ENCODE measurements around the gene WDFY1. TPM values are rescaled to one million over a fixed set of nuclear protein-coding genes. Genes with fewer than 3 reads are reported as not detected.
"Not testable (repeated sequence)": the region's sequence is repeated elsewhere in the genome, so short reads cannot be mapped to it uniquely, and the experiment has no call there.

Gene WDFY1
- total RNA-seq, 1 donor from 2014 or later: 177 TPM

DNA sequence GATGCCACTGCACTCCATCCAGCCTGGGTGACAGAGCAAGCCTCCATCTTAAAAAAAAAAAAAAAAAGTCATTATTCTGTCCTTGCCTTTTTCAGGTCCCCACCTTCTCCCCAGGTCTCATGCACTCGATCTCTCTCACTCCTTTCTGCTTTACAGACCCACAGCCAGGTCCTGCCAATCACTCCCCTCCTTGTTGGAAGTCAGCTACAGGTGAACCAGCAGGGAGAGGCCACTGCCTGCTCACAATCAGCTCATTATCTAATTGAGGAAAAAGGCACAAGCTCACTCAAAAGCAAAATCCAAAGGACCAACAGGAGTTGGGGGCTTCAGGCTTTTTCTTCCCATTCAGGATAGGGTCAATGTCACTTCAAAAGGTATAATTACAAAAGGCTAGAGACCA lies 2.0 kb downstream of the WDFY1 start:
- no peaks in the 10 kb centered on the region for H3K27me3 ChIP-seq
- TF ChIP-seq EZH2phosphoT487 (IDR thresholded peaks at IDR 0.05) (no peak), EZH2 (IDR thresholded peaks at IDR 0.05) (no peak)
- TF ChIP-seq, protein P1, sequence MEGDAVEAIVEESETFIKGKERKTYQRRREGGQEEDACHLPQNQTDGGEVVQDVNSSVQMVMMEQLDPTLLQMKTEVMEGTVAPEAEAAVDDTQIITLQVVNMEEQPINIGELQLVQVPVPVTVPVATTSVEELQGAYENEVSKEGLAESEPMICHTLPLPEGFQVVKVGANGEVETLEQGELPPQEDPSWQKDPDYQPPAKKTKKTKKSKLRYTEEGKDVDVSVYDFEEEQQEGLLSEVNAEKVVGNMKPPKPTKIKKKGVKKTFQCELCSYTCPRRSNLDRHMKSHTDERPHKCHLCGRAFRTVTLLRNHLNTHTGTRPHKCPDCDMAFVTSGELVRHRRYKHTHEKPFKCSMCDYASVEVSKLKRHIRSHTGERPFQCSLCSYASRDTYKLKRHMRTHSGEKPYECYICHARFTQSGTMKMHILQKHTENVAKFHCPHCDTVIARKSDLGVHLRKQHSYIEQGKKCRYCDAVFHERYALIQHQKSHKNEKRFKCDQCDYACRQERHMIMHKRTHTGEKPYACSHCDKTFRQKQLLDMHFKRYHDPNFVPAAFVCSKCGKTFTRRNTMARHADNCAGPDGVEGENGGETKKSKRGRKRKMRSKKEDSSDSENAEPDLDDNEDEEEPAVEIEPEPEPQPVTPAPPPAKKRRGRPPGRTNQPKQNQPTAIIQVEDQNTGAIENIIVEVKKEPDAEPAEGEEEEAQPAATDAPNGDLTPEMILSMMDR (IDR thresholded peaks at IDR 0.05): no peak

DNA sequence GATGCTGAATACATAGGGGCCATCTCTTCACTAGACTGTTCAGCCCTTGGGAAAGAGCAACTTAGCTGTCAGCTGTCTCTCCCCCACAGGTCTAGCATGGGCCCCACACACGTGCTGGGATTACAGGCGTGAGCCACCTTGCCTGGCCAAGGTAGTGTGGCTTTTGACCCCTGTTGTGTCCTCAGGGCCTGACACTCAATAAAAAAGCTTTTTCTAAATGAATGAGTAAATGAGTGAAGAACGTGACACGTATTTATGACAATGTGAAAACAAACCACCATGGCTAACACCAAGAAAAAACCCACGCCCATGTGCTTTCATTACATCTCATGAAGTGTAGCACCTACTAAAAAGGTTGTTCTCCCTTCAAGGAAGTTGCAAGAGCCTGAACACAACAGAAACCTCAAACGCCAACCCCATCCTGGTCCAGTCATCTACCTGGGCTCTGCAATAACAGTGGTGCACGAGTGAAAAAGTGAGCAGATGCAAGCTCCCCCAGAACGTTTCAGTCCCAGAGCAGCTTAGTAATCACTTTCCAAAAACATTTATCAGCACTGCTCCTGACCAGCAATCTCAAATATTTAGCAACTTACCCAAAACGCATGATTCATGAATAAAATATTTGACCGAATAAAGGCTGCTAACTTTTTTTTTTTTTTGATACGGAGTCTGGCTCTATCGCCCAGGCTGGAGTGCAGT lies 3.4 kb downstream of the WDFY1 start:
- no peak overlapping the region for H3K4me2 ChIP-seq
- H3K27me3 Mint-ChIP-seq (ENCODE audit: insufficient read depth, low read depth): peaks cover 4% of the 10 kb centered on the region
- no peak overlapping the region for H3K27ac ChIP-seq
- no peaks in the 10 kb centered on the region for H3F3A ChIP-seq (ENCODE audit: low read depth)
- peak overlapping the region; percentile 14 for H3K4me3 Mint-ChIP-seq
- no peaks in the 10 kb centered on the region for H3K27me3 ChIP-seq
- no peak overlapping the region for H3K9ac ChIP-seq
- no peaks in the 10 kb centered on the region for H3K36me3 ChIP-seq
- no peak overlapping the region for H3K4me3 ChIP-seq
- H3K9me3 Mint-ChIP-seq: no peaks in the 10 kb centered on the region
- no peak overlapping the region for H2AFZ ChIP-seq (replicated peaks)
- no peak overlapping the region for H3K27ac Mint-ChIP-seq
- DNase-seq (ENCODE audit: low spot score): no peak
- peaks cover 26% of the 10 kb centered on the region for H3K4me1 ChIP-seq
- H3K79me2 ChIP-seq (ENCODE audit: low read depth): peaks cover 82% of the 10 kb centered on the region
- no peaks in the 10 kb centered on the region for H3K9me3 ChIP-seq (ENCODE audit: low read depth)
- H4K20me1 ChIP-seq (ENCODE audit: low read depth): peaks cover 54% of the 10 kb centered on the region
- TF ChIP-seq, protein P1 (IDR thresholded peaks at IDR 0.05): no peak
- TF ChIP-seq EZH2 (IDR thresholded peaks at IDR 0.05) (no peak), EZH2phosphoT487 (IDR thresholded peaks at IDR 0.05) (no peak)
- H3K36me3 Mint-ChIP-seq: peaks cover 17% of the 10 kb centered on the region
- H3K4me1 Mint-ChIP-seq: peaks cover 21% of the 10 kb centered on the region

More for the DNA sequence above, 2.0 kb downstream of the WDFY1 start:
- no peak overlapping the region for H3K9ac ChIP-seq
- H3F3A ChIP-seq (ENCODE audit: low read depth): peaks cover 13% of the 10 kb centered on the region
- H3K4me3 ChIP-seq: peak overlapping the region; percentile 76
- H3K27ac ChIP-seq: no peak overlapping the region
- peaks cover 68% of the 10 kb centered on the region for H3K79me2 ChIP-seq (ENCODE audit: low read depth)
- Mint-ChIP-seq H3K27me3 (ENCODE audit: insufficient read depth, low read depth) (peaks cover 4% of the 10 kb centered on the region), H3K9me3 (no peaks in the 10 kb centered on the region), H3K4me3 (peak overlapping the region; percentile 97), H3K27ac (peak overlapping the region; percentile 30), H3K4me1 (peaks cover 27% of the 10 kb centered on the region), H3K36me3 (peaks cover 17% of the 10 kb centered on the region)
- H4K20me1 ChIP-seq (ENCODE audit: low read depth): peaks cover 40% of the 10 kb centered on the region
- DNase-seq (ENCODE audit: low spot score): no peak
- H3K9me3 ChIP-seq (ENCODE audit: low read depth): no peaks in the 10 kb centered on the region
- peaks cover 26% of the 10 kb centered on the region for H3K4me1 ChIP-seq
- peak overlapping the region; percentile 80 for H3K4me2 ChIP-seq
- no peaks in the 10 kb centered on the region for H3K36me3 ChIP-seq
- H2AFZ ChIP-seq (replicated peaks): no peak overlapping the region

DNA sequence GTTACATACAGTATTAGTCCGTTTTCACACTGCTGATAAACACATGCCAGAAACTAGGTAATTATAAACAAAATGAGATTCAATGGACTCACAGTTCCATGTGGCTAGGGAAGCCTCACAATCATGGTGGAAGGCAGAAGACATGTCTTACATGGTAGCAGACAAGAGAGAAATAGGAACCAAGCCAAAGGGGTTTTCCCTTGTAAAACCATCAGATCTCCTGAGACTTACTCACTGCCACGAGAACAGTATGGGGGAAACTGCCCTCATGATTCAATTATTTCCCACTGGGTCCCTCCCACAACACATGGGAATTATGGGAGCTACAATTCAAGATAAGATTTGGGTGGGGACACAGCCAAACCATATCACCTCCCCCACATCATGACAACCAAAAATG lies 5.7 kb downstream of the WDFY1 start:
- not testable (repeated sequence) for H3K4me3 ChIP-seq; H3K4me2 ChIP-seq; H3K36me3 ChIP-seq; H3F3A ChIP-seq (ENCODE audit: low read depth); H3K9me3 Mint-ChIP-seq; DNase-seq (ENCODE audit: low spot score); H3K27ac ChIP-seq; H3K4me3 Mint-ChIP-seq; H3K27ac Mint-ChIP-seq; H3K27me3 ChIP-seq; H3K9me3 ChIP-seq (ENCODE audit: low read depth); H3K9ac ChIP-seq; H3K27me3 Mint-ChIP-seq (ENCODE audit: insufficient read depth, low read depth); H2AFZ ChIP-seq (replicated peaks)
- H3K4me1 Mint-ChIP-seq: peaks cover 28% of the 10 kb centered on the region
- Histone ChIP-seq H4K20me1 (ENCODE audit: low read depth) (peaks cover 76% of the 10 kb centered on the region), H3K79me2 (ENCODE audit: low read depth) (peaks cover 98% of the 10 kb centered on the region), H3K4me1 (peaks cover 35% of the 10 kb centered on the region)
- H3K36me3 Mint-ChIP-seq: peaks cover 17% of the 10 kb centered on the region

DNA sequence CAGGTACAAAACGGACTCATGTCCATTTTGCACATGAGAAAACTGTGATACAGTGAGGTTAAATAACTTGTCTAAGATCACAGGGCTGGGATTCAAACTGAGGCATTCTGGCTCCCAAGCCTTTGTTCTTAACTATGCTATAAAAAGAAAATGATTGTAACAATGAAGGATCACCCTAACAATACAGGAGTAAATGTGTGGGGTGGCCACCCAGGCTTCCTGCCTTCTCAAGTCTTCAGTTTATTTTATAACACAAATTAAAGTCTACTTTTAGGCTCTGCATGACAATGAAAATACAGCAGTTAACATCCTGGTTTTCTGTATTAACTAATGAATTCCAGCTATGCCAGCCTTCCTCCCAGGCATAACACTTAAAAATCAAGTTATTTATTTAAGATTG lies 7.6 kb downstream of the WDFY1 start:
- no peaks in the 10 kb centered on the region for H3K36me3 ChIP-seq
- peaks cover 13% of the 10 kb centered on the region for H3K36me3 Mint-ChIP-seq
- H3K27ac Mint-ChIP-seq: no peak overlapping the region
- no peaks in the 10 kb centered on the region for H3K9me3 Mint-ChIP-seq
- peaks cover 35% of the 10 kb centered on the region for H3K4me1 ChIP-seq
- peaks cover 75% of the 10 kb centered on the region for H4K20me1 ChIP-seq (ENCODE audit: low read depth)
- H3K4me2 ChIP-seq: peak overlapping the region; percentile 36
- no peaks in the 10 kb centered on the region for H3K27me3 ChIP-seq
- peaks cover 98% of the 10 kb centered on the region for H3K79me2 ChIP-seq (ENCODE audit: low read depth)
- H3K4me3 Mint-ChIP-seq: no peak overlapping the region
- no peaks in the 10 kb centered on the region for H3K27me3 Mint-ChIP-seq (ENCODE audit: insufficient read depth, low read depth)
- no peak overlapping the region for H2AFZ ChIP-seq (replicated peaks)
- no peak overlapping the region for H3K27ac ChIP-seq
- no peaks in the 10 kb centered on the region for H3F3A ChIP-seq (ENCODE audit: low read depth)
- DNase-seq (ENCODE audit: low spot score): no peak
- H3K4me3 ChIP-seq: no peak overlapping the region
- H3K9me3 ChIP-seq (ENCODE audit: low read depth): no peaks in the 10 kb centered on the region
- no peak overlapping the region for H3K9ac ChIP-seq
- TF ChIP-seq, protein P1 (IDR thresholded peaks at IDR 0.05): no peak
- TF ChIP-seq EZH2 (IDR thresholded peaks at IDR 0.05): no peak
- TF ChIP-seq EZH2phosphoT487 (IDR thresholded peaks at IDR 0.05): no peak
- H3K4me1 Mint-ChIP-seq: peaks cover 25% of the 10 kb centered on the region
